ENCODE results near the gene ZNF408.
"Not testable (repeated sequence)": the region's sequence is repeated elsewhere in the genome, so short reads cannot be mapped to it uniquely, and the experiment has no call there.

The ZNF408 gene

GRCh38 chr11:46700241-46701077 is at the start of gene ZNF408, which contains the start of gene ARHGAP1:
Gene ZNF408, plus strand, starts transcription at chr11:46701031. Its CDS starts 17 bp downstream, at chr11:46701048.
Gene ARHGAP1, minus strand, starts transcription at chr11:46700619. Its CDS starts 4,512 bp downstream, at chr11:46696107.
- peak; percentile 99 for DNase-seq

- no peak for DNase-seq
Measured at GRCh38 chr11:46655631-46656030, 45.2 kb upstream of the ZNF408 start.

DNA sequence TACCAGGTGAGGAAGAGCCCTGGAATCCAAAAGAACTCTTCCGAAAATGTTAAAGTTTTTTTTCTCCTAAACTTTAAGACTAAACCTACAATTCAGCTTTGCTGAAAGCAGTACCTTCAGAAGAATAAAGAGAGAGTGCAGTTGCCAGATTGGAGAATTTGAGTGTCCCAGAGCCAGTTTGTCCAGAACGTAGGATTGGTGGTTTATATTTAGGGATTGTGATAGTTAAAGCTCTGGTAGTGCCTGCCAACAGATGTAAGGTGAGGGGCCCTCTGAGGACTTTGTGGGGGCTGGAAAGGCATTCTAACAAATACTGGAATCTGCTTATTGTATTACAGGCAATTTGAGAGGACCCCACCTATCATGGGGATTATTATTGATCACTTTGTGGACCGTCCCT is 43.6 kb upstream of the ZNF408 start:
- DNase-seq, result no peak

GRCh38 chr11:46658259-46658658 is 42.6 kb upstream of the ZNF408 start:
- DNase-seq, result no peak

DNA sequence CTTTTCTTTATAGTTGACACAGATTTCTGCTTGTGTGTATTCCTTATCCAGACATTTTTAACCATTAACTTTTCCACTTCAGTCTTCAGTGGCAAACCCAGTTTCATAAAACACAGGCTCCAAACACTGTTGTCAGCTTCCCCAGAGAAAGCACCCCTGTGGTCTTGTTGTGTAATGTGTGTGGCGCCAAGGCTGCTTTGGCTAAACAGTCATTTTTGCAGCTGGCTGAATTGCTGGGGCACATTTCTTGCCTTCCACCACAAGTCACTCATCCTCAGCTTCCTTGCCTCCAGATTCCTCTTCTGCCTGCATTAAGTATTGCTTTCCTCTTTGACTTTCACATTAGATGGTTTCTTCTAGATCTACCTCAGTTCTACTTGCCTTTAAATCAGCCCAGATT is 40.9 kb upstream of the ZNF408 start:
- no peak for DNase-seq

DNA sequence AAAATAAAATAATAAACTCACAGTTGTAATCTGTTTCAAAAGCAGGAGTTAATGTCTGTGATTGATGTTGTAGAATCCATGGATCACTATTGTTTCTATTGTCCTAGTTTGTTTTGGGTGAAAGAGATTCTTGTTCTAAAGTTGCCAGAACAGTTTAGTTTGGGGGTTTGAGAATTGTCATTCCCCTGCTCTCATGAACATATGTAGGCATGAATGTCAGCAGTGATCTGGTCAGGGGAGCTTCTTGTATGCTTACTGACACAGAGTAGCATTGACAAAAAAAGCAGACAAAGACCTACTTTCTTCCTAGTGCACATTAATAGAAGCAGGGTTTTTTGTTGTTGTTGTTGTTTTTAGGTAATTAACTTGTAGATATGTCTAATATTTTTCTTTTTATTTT is 39.0 kb upstream of the ZNF408 start:
- DNase-seq, result no peak

DNA sequence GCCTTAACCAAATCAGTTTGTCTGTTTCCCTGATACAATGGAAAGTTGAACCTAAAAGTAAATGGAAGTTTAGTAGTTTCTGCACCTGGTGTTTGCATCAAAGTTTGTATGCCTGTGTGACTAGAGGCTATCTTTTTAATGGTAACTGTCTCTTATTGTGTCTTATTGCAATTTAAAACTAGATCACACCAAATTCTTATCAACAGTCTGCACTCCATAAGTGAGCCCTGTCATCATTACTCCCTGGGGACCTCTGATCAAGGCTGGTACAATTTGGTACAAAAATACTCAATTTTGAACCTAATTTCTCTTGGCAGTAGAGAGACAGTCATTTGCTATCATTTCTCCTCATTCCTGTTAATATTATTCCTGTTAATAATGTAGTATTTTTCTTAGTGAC is 38.5 kb upstream of the ZNF408 start:
- no peak for DNase-seq

- DNase-seq, result no peak
Measured at GRCh38 chr11:46663277-46663940, 37.4 kb upstream of the ZNF408 start.

GRCh38 chr11:46664612-46665011 is 36.2 kb upstream of the ZNF408 start:
- no peak for DNase-seq

GRCh38 chr11:46665356-46665755 is 35.5 kb upstream of the ZNF408 start:
- no peak for DNase-seq

GRCh38 chr11:46666516-46666915 is 34.3 kb upstream of the ZNF408 start:
- DNase-seq, result no peak

GRCh38 chr11:46667043-46667481 is 33.8 kb upstream of the ZNF408 start:
- DNase-seq, result no peak

DNA sequence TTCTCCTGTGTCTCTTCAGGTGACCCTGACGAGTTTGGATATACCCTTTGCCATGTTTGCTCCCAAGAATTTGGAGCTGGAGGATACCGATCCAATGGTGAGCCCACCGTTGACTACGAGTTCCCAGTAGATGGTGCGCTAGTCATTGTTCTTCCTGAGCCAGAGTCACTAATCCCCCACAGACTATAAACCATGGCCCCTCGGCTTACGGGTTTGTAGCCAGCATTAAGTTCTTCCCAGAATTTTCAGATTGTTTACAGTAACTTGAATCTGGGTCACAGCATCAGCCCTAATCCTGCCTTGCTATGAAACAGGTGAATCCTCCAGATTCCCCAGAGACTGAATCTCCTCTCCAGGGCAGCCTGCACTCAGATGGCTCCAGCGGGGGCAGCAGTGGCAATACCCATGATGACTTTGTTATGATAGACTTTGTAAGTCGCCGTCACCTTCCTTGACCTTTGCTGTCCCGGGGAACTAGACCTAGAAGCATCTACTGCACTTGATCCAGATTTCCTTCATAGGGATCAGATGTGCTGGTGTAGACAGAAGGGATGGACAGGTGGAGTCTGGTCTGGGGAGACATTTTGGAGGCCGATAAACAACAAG is 32.2 kb upstream of the ZNF408 start:
- DNase-seq, result no peak

GRCh38 chr11:46669711-46670139 is 31.1 kb upstream of the ZNF408 start:
- DNase-seq, result no peak

- DNase-seq, result not testable (repeated sequence)
Measured at GRCh38 chr11:46670521-46670920, 30.3 kb upstream of the ZNF408 start.

GRCh38 chr11:46671958-46672315 is 28.9 kb upstream of the ZNF408 start:
- no peak for DNase-seq

- no peak for DNase-seq
Measured at GRCh38 chr11:46672381-46672839, 28.4 kb upstream of the ZNF408 start.

DNA sequence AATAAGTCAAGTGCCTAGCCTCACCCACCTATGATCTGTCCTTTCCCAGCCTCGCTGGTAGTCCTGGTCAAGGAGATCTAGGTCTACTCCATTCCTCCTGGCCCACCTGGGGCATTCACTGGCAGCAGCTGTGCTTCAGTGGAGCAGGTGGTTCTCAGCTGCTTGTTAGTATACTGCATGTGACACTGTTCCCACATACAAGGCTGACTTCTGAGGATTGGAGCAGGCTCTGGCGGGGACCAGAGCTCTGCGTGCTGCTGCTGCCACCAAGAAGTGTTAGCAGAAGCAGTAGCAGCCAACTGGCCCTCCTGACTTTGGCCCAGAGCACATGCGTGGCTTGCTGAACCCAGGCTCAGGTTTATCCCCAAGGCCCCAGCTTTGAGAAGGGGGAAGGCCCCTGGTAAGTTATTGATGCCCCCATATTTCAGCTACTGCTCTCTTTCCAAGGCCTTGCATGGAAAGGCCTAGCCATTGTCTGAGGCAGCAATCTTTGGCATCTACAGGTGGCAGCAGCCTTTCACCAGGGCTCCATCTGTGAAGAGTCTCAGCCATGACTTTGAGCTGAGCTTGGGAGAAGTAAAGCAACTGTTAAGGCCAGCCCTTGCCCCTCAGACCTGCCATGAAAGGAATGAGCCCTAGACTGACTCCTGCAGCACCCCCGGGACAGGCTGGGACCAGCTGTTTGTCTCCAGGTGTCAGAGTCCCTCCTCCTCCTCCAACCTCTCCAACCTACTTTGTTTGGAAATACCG is 26.9 kb upstream of the ZNF408 start:
- DNase-seq, result no peak

DNA sequence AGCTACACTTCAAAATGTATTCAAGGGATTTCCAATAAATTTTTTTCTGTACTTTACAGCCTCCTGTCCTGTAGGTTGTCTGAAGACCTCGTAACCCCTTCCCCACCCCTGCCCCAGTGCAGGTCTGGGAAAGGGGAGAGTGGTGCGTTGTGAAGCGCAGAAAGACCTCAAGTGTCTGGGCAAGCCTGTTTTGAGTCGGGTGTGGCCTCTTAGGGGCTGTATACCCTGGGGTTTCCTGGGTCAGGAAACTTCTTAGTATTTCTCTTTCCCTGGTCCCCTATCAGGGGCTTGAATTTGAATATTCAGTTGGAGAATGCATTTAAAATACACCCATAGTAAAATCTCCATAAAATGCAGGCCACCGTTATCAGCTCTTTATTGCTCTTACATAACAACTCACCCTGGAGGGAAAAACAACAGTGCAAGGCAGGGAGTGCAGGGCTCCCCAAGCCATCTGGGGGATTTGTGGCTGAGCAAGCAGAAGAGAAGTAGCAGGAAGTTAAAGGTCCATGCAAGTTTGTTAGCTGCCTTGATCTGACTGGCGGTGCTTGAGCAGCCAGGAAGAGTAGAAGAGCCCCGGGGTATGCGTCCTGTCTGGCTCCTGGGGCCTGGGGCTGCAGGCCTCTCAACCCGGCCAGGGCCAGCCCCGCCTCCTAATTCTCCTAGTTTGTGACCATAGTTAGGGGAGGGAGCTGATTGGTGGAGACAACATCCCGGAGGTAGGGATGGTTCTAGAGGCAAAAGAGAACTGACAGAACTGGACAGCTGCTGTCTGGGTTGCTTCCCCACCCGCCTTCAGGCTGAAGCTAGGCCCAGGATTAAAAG is 26.2 kb upstream of the ZNF408 start:
- DNase-seq, result no peak

DNA sequence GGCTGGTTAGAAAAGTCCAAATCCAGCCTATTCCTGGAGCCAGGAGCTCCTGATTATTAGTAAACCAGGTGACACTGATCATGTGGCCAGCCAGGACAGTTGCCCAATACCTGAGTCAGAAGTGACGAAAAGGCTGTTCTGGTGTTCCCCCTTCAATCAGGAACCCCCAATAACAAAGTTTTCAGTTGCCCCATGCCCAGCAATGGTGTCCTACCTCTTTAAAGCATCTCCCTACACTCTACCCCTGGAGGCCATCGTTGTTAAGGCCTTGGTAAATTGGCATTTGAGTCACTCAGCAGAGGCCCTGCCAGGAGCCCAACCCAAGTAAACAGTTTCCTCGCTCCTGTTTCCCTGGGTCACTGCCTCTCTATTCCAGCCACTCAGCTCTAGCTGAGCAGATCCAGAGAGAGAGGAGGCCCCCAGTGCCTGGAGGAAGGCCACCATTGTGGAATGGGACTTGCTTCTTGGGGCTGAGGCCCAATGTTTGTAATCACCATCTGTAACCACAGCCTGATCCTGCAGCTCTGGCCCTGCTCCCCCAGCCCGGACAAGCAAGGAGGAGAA is 25.5 kb upstream of the ZNF408 start:
- no peak for DNase-seq

GRCh38 chr11:46675949-46676348 is 24.9 kb upstream of the ZNF408 start:
- no peak for DNase-seq
